ENCODE results near the gene MBIP. TPM values are rescaled to one million over a fixed set of nuclear protein-coding genes. Genes with fewer than 3 reads are reported as not detected.

Gene MBIP
- total RNA-seq, 6 experiments from 2014 or later: 8.2 to 13.4 (median 10.3) TPM

DNA sequence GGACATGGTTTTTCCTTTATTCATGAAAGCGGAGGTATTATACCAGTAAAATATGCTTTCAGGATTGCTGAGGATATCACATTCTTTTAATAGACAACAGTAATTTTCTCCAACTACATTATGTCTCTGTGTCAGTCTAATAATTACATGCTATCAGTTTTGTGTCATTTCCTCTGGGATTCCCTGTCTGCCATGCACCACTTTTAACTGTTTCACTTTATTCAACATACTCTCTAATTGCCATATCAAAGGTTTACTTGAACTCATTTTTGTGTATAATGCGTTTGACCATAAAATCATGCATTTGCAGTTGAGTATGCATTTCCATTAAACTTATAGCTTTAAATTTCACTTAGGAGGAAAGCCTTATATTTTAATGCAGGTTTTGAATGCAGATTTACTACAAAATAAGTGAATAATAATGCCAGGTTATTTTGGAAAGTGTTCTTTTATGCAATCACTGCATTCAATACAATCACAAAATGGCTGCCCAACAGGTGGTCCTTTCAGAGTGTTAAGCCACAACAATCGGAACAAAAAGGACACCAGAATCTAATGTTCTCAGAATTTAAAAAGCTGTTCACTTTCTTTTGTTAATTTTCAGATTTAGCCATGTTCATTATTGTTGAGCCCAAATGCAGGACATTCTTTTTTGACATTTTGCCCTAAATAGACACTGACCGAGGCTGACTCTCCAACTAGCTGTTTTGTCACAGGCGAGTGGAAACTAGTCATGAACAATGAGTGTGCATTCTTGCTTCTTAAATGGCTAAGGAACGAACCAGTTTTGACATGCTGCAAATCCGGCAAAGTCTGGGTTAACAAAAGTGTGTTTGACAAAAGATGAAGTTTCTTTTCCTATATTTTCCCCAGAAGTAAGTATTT lies 40.9 kb downstream of the MBIP start:
- Histone ChIP-seq H3K36me3 (no peaks in the 10 kb centered on the region), H3K27me3 (no peaks in the 10 kb centered on the region), H3K4me3 (no peak overlapping the region), H3K27ac (no peak overlapping the region), H3K4me1 (no peaks in the 10 kb centered on the region), H3K9me3 (no peaks in the 10 kb centered on the region)
- no peak for DNase-seq
- TF ChIP-seq CTCF (IDR thresholded peaks at IDR 0.05) (no peak), POLR2A (IDR thresholded peaks at IDR 0.05) (no peak)
- ATAC-seq: no peak
- intact Hi-C loops (cut with DNase I): no loop called here
- 49% methylated on average over 7 of the region's 7 CpGs for WGBS (ENCODE audit: insufficient coverage, low coverage, low lambda C conversion rate, missing lambda C conversion rate)

DNA sequence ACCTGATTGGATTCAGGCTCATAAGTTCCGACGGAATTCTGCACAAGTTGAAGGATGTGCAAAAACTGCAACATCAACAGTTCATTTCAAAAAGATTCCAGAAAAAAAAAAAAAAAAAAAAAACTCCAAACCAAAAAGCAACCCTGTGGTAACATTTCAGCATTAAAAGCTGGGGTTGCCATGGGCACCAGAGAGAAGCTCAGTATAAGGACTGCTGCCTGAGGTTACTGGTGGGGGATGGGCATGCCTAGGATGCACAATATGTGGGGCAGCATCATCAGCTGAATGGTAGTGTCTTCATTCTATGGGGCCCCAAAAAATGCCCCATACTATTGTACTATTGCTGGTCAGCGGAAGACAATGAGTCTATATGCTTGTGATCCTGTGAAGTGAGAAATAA lies 44.7 kb downstream of the MBIP start:
- Histone ChIP-seq H3K36me3 (no peaks in the 10 kb centered on the region), H3K4me1 (peaks cover 0 to 9% (median 0%) of the 10 kb centered on the region in 4 donors), H3K9me3 (no peaks in the 10 kb centered on the region), H3K4me3 (no peak overlapping the region), H3K27ac (no peak overlapping the region), H3K27me3 (peaks cover 6% of the 10 kb centered on the region in 2 donors)
- ATAC-seq (no peak), DNase-seq (no peak)
- intact Hi-C loops (cut with DNase I): no loop called here
- TF ChIP-seq POLR2A (IDR thresholded peaks at IDR 0.05) (no peak), CTCF (IDR thresholded peaks at IDR 0.05) (no peak)
- 78% methylated on average over 3 of the region's 3 CpGs for WGBS (ENCODE audit: insufficient coverage, low coverage, low lambda C conversion rate, missing lambda C conversion rate)

DNA sequence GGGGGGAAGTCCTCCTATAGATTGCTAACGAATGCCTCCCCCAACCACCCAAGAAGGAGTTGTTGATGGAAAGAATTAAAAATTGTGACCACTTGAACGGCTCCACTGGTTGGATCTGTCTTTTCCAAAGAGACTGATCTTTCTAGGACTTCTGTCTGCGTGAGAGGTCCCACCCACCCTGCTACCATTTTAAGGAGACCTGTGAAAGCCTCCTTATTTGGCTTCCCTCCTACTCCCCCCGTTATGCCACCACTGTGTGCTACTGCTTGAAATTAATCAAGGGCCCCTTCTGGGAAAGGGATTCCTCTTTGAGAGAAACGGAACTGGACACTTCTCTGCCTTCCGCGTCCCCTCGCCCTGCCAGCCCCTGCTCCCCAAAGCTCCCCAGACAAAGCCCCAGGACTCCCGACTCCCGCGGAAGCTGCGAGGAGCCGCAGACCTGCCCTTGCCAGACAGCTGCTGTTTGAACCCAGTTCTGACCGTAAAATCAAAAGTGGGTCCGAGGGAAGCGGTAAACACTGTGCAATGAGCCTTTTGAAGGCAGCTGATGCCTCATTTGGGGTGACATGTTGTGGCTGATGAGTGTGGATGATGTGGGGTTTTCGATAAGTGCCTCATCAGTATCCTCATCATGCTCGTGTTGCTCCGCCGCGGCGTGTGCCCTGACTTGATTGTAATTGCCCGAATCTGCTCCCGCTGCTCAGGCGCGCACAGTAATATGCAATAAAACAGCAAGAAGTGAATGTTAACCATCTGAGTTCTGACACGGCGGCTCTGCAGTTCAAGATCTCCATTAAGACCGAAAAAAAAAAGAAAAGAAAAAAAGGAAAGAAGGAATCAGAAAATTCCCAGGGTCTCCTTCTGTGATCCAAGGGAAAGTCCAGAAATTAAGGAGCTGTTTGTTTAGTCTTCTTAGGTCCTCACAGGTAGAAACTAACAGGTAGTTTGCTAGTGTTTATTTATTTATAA lies 48.2 kb downstream of the MBIP start:
- ATAC-seq: peak in 2 of 4 donors; percentile 12 to 34
- no peak overlapping the region for H3K27ac ChIP-seq
- 7% methylated on average over 29 of the region's 29 CpGs for whole genome bisulfite sequencing (ENCODE audit: insufficient coverage, low coverage, low lambda C conversion rate, missing lambda C conversion rate)

More for the DNA sequence above, 48.2 kb downstream of the MBIP start:
- Histone ChIP-seq H3K27me3 (peaks cover 6% of the 10 kb centered on the region in 2 donors), H3K36me3 (no peaks in the 10 kb centered on the region), H3K4me3 (peak overlapping the region in 1 of 3 donors; percentile 13), H3K9me3 (no peaks in the 10 kb centered on the region), H3K4me1 (peaks cover 0 to 9% (median 0%) of the 10 kb centered on the region in 4 donors)
- intact Hi-C loops (cut with DNase I): no loop called here
- DNase-seq: no peak
- TF ChIP-seq POLR2A (IDR thresholded peaks at IDR 0.05): no peak
- no peak for TF ChIP-seq CTCF (IDR thresholded peaks at IDR 0.05)

All from right lobe of liver (tissue), 6 donors.